Peyer's patch (tissue), 4 donors: Measurements from ENCODE around the gene ZNF502. TPM values are rescaled to one million over a fixed set of nuclear protein-coding genes. Genes with fewer than 3 reads are reported as not detected.
A peak's percentile ranks its signal among the peaks of the same experiment; 100 is the strongest.

Experiments
- DNase-seq, 3 donors: peaks; one replicate each; pipeline ENCODE4 v3.0.0-alpha.2; 2017 to 2019
- H3K27ac ChIP-seq, 4 donors: fragments of 200-600 bp; sonication (generic); one replicate each; pipeline ENCODE4 v1.5.1; 2016 to 2019
- H3K27me3 ChIP-seq, 2 donors: fragments of 200-600 bp; sonication (generic); one replicate each; pipeline ENCODE4 v1.5.1; 2019
- H3K36me3 ChIP-seq, 3 donors: fragments of 200-600 bp; sonication (generic); one replicate each; pipeline ENCODE4 v1.5.1; 2016 to 2019
- H3K4me1 ChIP-seq, 4 donors: fragments of 200-600 bp; sonication (generic); one replicate each; pipeline ENCODE4 v1.5.1; 2016 to 2019
- H3K4me3 ChIP-seq, 4 donors: fragments of 200-600 bp; sonication (generic); 1 replicate in 3 of 4; 2 replicates in 1 of 4; pipeline ENCODE4 v1.5.1; 2016 to 2019; ENCODE audit warnings: mild to moderate bottlenecking in 1 of 4
- H3K9me3 ChIP-seq, 4 donors: fragments of 200-600 bp; sonication (generic); one replicate each; pipeline ENCODE4 v1.5.1; 2016 to 2019; ENCODE audit warnings: mild to moderate bottlenecking in 1 of 4
- POLR2A ChIP-seq, 2 donors: fragments of 450-650 bp; IDR thresholded peaks; one replicate each; pipeline ENCODE4 v1.5.1; 2017; ENCODE audit warnings: antibody characterized with exemption in 2 of 2, mild to moderate bottlenecking in 2 of 2, moderate library complexity in 2 of 2
- total RNA-seq, 4 donors: library from RNA; depleted of rRNA; stranded (reverse); fragments of >200 nt; gene quantifications; one replicate each; pipeline ENCODE4 v1.1.0, GENCODE V29; 2016
- TF ChIP-seq, protein P1 (sequence below), 6 experiments: fragments of 450-650 bp in 4 of 6; fragments of 200-600 bp in 2 of 6; sonication (generic) in 1 of 6; IDR thresholded peaks; one replicate each; pipeline ENCODE4 v1.5.1; 2017 to 2019; ENCODE audit warnings: antibody characterized with exemption in 6 of 6, mild to moderate bottlenecking in 3 of 6, moderate library complexity in 1 of 6

Gene ZNF502
- total RNA-seq, 4 donors from 2014 or later = 2.3 to 5.0 (median 3.5) TPM

DNA sequence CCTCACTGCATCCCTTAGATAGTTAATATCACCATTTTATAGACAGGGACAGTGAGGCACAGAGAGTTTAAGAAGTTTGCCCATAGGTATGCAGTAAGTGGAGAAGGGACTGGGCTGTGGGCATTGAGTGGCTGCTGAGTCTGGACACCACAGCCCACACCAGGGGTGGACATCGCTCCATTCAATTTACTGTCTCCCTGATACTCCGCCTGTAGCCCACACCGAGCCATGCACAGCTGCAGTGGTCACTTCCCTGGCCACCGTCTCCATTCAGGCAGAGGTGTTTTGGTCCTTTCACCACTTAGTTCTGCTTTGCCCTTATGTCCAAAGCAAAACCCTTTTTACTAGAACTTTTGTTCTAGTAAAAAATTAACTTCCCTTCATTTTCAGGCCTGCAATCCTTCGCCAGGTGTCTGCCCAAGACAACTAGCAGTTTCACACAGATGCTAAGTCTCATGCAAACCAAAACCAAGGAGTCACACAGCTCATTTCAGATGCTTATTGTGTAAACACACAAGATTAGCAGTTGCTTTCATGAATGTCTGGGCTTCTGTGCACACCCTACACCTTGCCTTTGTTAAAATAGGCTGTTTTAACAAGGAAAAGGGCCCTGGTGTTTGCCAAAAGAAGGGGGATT is 33.9 kb upstream of the ZNF502 start:
- no peaks in the 10 kb centered on the region for H3K36me3 ChIP-seq
- no peaks in the 10 kb centered on the region for H3K4me1 ChIP-seq
- no peak for TF ChIP-seq POLR2A (IDR thresholded peaks at IDR 0.05)
- TF ChIP-seq, protein P1, sequence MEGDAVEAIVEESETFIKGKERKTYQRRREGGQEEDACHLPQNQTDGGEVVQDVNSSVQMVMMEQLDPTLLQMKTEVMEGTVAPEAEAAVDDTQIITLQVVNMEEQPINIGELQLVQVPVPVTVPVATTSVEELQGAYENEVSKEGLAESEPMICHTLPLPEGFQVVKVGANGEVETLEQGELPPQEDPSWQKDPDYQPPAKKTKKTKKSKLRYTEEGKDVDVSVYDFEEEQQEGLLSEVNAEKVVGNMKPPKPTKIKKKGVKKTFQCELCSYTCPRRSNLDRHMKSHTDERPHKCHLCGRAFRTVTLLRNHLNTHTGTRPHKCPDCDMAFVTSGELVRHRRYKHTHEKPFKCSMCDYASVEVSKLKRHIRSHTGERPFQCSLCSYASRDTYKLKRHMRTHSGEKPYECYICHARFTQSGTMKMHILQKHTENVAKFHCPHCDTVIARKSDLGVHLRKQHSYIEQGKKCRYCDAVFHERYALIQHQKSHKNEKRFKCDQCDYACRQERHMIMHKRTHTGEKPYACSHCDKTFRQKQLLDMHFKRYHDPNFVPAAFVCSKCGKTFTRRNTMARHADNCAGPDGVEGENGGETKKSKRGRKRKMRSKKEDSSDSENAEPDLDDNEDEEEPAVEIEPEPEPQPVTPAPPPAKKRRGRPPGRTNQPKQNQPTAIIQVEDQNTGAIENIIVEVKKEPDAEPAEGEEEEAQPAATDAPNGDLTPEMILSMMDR (IDR thresholded peaks at IDR 0.05) = no peak
- H3K27me3 ChIP-seq = no peaks in the 10 kb centered on the region
- H3K27ac ChIP-seq = no peak overlapping the region
- H3K9me3 ChIP-seq = peaks cover 0 to 6% (median 0%) of the 10 kb centered on the region in 4 donors
- DNase-seq = no peak
- no peak overlapping the region for H3K4me3 ChIP-seq

DNA sequence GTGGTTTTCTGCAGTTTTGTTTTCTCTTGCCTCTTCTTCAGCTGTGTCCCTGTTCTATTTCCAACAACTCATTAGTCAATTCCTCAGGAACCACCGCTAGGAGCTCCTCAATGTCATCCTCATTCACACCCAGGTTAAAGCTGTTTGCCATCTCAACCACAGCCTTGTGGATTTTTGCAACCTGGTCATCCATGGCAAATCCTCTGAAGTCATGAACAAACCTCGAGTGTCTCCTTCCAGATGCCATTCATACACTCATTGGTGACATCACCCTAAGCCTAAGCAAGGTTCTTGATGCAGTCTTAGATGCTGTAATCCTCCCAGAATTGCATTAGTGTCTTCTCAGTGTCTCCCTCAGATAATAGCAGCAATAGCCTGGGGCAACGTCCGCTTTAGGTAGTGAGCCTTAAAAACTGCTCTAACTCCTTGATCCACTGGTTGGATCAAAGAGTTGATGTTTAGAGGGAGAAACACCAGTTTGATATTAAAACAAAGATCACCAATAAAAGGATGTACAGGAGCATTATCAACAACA is 31.5 kb upstream of the ZNF502 start:
- H3K4me1 ChIP-seq = peaks cover 0 to 5% (median 0%) of the 10 kb centered on the region in 4 donors
- no peak overlapping the region for H3K4me3 ChIP-seq
- H3K27me3 ChIP-seq = no peaks in the 10 kb centered on the region
- no peak for DNase-seq
- H3K27ac ChIP-seq = no peak overlapping the region
- peaks cover 0 to 6% (median 0%) of the 10 kb centered on the region in 4 donors for H3K9me3 ChIP-seq
- TF ChIP-seq, protein P1 (IDR thresholded peaks at IDR 0.05) = no peak
- TF ChIP-seq POLR2A (IDR thresholded peaks at IDR 0.05) = no peak
- H3K36me3 ChIP-seq = no peaks in the 10 kb centered on the region

DNA sequence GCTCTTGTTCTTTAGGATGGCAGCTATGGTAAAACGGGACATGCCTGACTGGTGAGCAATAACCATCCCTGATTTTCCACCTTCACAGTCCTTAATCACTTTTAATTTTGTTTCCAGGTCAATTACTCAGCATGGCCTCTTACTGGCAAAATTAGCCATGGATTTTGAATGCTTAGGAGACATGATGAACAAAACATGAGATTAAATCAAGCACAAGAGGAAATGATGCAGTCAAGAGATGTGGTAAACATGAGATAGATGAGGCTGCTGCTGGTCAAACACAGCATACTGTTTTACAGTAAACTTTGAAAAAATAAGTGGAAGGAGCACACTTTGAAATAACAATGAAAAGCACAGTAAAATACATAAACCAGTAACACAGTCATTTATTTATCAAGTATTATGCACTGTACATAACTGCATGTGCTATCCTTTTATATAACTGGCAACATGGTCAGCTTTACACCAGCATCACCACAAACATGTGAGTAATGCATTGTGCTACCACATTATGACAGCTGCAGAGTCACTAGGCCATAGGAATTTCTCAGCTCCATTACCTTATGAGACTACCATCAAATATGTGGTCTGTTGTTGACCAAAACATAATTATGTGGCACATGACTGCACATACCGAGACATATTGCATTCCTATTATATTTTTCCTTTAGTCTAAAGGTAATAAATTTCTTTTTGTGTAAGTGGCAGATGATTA is 30.1 kb upstream of the ZNF502 start:
- H3K27ac ChIP-seq = no peak overlapping the region
- no peak for TF ChIP-seq POLR2A (IDR thresholded peaks at IDR 0.05)
- TF ChIP-seq, protein P1 (IDR thresholded peaks at IDR 0.05) = no peak
- no peaks in the 10 kb centered on the region for H3K27me3 ChIP-seq
- peaks cover 0 to 6% (median 0%) of the 10 kb centered on the region in 4 donors for H3K9me3 ChIP-seq
- no peaks in the 10 kb centered on the region for H3K36me3 ChIP-seq
- no peak overlapping the region for H3K4me3 ChIP-seq
- no peak for DNase-seq
- H3K4me1 ChIP-seq = peaks cover 0 to 5% (median 0%) of the 10 kb centered on the region in 4 donors

DNA sequence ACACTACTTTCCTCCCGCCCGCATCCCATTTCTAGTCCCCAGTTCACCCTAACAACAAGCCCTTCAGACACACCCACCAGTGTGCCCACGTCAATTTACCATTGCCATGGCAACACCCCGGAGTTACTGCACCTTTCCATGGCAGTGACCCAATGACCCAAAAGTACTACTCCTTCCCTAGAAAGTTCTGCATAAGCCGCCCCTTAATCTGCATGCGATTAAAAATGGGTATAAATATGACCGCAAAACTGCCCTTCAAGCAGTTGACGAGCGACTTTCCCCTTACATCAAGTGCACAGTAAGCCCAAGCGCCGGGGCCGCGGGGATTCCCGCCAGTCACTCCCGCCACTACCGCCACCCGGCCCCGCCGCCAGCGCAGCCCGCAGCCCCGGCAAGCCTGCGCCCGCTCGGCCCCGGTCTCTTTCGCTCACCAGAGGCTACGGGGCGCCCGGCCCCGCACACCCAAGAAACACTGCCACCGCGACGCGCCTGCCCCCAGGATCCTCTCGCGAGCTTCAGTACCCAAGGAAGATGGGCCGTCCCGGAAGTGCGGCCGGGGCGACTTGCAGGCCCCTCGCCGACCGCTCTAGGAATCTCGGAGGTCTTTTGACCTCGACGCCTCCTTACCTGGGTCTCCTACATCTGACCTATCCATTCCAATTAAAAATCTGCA is 27.2 kb upstream of the ZNF502 start:
- Histone ChIP-seq H3K4me1 (peaks cover 0 to 5% (median 0%) of the 10 kb centered on the region in 4 donors), H3K27me3 (no peaks in the 10 kb centered on the region), H3K36me3 (no peaks in the 10 kb centered on the region), H3K4me3 (peak overlapping the region; percentile 58 to 76 (median 65)), H3K27ac (peak overlapping the region in 1 of 4 donors; percentile 55), H3K9me3 (peaks cover 0 to 3% (median 0%) of the 10 kb centered on the region in 4 donors)
- TF ChIP-seq POLR2A (IDR thresholded peaks at IDR 0.05) = no peak
- DNase-seq = peak; percentile 74 to 84 (median 74)

DNA sequence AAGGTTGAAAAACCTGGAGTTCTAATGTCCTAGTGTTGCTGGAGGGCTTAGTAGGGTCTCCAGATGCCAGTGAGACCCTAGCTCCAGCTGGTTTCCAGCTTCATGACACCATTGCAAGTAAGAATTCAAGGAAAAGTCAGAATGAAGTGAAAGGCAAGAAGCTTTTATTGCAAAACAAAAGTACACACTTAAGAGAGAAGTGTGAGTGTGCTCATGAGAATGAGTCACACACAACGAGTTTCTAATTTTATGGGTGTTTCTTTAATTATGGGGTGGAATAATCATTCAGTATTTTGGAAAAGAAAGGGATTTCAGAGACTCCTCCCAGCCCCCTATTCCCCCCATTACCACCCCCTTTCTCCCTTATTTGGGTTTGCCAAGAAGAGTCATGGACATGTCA is 24.6 kb upstream of the ZNF502 start:
- peaks cover 0 to 5% (median 0%) of the 10 kb centered on the region in 4 donors for H3K4me1 ChIP-seq
- H3K27me3 ChIP-seq = no peaks in the 10 kb centered on the region
- TF ChIP-seq POLR2A (IDR thresholded peaks at IDR 0.05) = no peak
- TF ChIP-seq, protein P1 (IDR thresholded peaks at IDR 0.05) = no peak
- no peaks in the 10 kb centered on the region for H3K9me3 ChIP-seq
- H3K36me3 ChIP-seq = no peaks in the 10 kb centered on the region
- DNase-seq = no peak
- no peak overlapping the region for H3K27ac ChIP-seq
- H3K4me3 ChIP-seq = no peak overlapping the region
